Esophagus muscularis mucosa (tissue), 3 donors: ENCODE results near the gene CDC42BPA.

Experiments
- CTCF ChIP-seq, 3 experiments: fragments of 200-600 bp in 2 of 3; fragments of 450-650 bp in 1 of 3; sonication (generic) in 2 of 3; IDR thresholded peaks; one replicate each; pipeline ENCODE4 v1.5.1; 2017 to 2019; ENCODE audit warnings: antibody characterized with exemption in 3 of 3, mild to moderate bottlenecking in 2 of 3, moderate library complexity in 1 of 3
- EP300 ChIP-seq: sonication (generic); formaldehyde crosslinking; IDR thresholded peaks from one replicate; pipeline ENCODE4 v1.6.1; 2017; ENCODE audit warnings: antibody characterized with exemption

DNA sequence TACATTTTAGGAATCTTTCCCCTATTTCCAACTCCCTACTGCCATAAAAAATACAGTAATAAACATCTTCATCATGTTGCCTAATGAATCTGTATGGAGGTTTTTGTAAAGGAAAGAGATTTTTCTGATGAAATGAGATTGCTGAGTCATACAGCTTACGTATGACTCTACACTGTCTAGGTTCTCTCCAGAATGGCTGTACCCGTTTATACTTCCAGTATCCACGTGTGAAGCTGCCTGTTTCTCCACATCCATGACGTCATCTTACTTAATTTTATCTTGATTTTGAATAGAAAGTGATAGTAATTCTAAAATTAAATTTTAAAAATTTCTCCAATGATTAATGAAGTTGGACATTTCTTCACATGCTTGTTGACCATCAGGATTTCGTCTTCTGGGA, 274.5 kb downstream of the CDC42BPA start:
- TF ChIP-seq CTCF (IDR thresholded peaks at IDR 0.05) (no peak), EP300 (no peak)
